NOMO-1 treated with dmso at 0.1 percent for 144 hours (cell line): ENCODE data around the gene OTOG.

Source experiments
- DNase-seq: peaks from one replicate; lab custom pipeline; 2025; ENCODE audit not compliant: unreplicated experiment; lab: John Stamatoyannopoulos, UW

OTOG gene

DNA sequence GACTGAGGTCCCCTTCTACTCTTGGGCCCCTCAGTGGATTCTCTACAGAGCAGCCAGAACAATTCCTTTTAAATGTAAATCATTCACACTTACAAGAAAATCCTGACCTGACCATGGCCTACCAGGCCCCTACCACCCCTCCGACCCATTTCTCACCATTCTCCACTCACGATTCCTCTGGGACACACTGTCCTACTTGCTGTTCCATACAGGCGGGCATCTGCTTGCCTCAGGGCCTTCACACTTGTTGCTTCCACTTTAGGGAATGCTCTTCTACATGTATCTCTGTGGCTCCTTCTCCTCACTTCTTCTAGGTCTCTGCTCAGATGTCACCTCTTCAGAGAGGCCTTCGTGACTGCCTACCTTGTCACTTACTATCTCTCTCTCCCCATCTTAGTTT is 6.3 kb upstream of the OTOG start:
- DNase-seq: no peak

DNA sequence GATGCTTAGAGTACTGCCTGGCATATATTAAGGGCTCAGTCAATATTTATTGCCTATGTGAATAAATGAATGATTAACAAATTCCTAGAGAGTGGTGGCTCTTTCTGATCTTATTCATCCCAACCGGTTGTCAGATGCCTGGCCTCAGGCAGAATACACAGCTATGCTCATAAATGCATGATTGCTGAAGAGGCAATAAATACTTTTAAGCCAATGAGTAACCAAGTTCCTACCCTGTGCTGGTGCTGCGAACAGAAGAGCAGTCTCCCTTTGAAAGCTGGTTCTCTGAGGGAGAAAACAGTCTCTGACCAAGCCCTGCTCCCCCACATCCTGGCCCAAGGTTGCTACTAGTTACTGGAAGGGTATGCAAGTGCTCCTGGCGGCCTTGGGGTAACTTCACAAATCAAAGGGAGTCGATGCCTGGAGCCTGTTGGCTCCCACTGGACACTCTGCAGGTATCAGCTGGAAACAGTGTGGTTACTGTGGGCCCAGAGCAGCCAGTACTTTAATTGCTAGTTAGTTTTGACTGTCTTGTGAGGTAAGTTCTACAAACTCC is 5.7 kb upstream of the OTOG start:
- DNase-seq: no peak

DNA sequence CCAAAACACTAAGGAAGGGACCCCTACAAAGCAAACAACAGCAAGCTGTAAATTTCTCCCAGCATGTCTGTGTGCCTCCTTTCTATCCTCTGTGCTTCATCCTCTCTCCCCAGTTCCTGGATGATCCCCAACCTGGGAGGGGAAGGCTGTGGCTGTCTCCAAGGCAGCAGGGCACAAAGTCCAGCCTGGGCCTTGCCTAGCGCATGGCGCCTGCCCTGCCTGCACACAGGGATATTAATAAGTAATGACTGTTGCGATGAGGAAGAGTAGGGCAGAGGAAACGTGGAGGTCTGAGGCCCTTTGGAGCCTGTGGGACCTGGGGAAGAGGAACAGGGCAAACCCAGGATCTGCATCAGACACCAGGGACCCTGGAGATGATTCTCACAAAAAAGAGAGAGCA is 4.8 kb upstream of the OTOG start:
- DNase-seq: no peak

DNA sequence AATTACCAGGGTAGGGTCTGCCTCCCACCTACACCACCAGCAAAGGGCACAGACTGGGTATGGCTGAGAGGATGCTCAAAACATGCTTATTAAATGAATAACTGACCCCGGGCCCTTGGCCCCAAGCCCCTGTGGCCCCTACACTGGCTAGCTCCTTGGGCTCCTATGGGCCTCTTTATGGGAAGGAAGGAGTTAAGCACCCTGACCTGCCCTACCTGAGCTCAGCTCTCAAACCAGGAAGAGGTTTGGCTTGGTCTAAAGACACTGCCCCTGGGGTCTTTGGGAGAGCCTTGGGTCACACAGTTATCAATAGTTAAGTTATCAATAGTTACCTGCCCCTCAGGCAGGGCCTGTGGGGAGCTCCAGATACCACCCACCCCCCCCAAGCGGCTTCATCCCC is 4.0 kb upstream of the OTOG start:
- DNase-seq: no peak

DNA sequence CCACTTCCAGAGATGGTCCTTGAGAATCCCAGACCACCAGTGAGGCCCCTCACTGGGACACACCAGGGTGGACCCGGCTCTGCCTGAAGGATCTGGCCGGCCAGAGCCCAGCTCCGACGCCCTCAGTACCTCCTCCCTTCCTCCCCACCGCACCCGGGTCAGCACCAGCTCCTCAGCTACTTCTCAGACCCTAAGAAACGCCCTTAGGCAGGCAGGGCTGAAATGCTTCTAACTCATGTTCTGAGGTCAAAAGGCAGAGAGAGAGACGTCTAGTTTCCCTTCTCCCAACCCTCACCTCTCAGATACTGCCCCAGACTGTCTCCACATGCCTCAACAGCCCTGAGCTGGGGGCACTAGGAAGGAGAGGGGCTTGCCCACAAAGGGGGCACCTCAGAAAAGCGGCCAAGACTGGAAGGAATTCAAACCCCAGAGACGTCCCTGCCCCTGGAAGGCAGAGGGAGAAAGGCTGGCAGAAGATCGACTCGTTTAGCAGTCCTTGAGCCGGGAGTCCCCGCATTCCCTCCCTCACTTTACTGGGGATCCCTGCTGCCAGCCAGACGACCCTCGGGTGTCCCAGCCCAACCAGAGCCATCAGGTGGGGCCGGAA is 3.4 kb upstream of the OTOG start:
- DNase-seq: no peak

DNA sequence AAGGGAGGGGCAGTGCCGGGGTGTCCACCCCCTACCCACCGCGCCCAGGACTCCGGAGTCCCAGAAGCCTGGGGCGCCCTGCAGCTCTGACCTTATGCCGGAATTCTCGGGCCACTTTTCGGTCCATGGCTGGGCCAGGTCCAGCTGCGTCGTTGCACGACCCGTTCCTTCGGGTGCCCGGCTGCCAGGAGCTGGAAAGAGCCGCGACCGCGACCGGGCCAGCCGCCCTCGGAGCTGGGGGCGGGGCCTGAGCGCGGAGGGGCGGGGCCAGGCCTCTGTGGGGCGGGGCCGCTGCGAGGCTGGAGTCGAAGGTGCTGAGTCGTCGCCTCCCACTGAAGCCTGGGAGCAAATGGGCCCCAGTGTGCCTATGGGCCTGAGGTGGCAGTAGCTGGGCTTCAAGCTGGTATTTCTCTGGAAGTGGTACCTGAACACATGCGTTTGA is 2.9 kb upstream of the OTOG start, which contains the start of gene USH1C:
Gene USH1C, minus strand, starts transcription at position 236 of the 442 bp plus-strand sequence. Its CDS starts 109 bp downstream, at position 127.
- DNase-seq: no peak

DNA sequence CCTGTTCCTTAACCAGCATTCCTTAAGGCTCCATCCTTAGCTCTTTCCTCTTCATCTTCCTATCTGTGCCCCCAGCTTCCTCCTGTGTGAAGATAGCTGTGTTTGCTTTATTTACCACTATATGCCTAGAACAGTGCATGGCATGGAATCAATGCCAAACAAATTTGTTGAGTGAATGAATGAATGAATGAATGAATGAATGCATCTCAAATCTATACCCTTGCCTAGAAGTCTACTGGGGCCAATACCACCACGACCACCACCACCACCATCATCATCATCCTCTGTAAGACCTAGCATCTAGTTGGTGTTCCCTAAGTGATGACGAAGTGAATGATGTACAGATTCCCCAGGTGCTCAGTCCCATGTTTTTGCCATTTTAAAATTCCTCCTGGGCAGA is 819 bp upstream of the OTOG start:
- no peak for DNase-seq

DNA sequence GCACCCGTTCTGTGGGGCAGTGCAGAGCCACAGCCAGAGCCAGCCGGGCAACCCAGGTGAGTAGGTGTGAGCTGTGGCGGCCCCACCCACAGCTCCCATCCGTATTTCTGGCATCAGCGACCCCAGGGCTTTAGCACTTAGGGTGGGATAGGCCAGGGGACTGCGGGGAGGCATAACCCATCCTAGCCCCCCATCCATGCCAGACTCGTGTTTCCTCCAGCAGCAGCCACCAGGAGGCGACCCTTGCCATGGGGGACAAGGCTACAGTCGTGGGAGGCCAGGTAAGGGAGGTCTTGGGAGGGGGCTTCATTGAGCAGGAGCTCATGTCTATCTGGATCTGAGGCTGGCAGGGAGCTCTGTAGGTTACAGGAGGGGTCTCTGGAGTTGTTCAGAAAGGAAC is 873 bp downstream of the OTOG start:
- DNase-seq: no peak

DNA sequence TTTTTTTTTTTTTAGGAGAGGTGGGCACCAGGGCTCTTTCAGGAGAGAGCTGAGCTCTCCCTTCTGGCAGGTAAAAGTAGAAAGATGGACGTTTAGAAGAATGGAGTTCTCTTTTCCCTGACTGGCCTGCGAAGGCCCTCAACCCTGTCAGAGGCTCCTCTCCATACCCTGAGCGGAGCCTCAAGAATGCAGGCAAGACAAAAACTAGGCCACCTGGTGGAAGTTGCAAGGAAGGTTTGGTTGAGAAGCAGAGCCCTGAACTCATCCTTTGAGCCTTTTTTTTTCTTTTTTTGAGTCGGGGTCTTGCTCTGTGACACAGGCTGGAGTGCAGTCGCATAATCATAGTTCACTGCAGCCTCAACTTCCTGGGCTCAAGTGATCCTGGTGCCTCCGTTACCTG is 1.4 kb downstream of the OTOG start:
- DNase-seq: no peak

DNA sequence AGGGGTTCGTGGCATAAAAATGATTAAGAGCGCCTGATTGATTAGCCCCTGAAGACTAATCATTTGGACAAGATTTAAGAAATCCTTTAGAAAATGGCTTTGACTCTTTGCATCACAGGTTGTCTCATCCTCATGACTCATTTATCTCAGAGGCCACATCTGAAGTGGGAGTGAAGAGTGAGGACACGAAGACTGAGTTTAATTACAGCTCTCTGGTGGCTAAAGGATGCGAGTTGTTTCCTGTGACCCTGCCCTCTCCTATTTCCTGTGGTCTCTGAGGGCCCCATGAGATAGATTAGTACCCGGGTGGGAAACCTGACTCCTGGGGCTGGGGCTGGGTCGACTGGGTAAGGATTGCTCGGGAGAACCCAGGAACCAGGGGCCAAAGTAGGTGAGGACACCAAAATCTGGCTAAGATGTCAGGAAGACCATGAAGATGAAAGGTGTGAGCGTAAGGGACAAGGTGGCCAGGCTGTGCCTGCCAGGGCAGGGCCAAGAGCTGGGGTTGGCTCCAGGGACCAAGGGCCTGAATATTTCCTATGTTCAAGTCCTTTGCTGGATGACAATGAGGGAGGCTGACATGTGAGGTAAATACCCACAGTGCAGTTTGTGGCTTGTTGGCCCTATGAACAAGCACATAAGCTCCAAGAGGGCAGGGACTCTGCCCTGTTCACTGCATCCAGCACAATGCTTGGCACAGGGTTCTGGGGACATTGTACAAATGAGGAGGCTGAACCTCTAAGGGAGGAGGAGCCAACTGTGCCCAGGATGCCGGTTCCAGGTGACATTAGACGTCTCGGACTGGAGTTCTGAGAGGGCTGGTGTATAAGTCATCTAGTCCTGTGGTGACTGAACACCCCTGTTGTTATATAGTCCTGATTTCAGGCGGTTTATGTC is 3.6 kb downstream of the OTOG start:
- DNase-seq: no peak

DNA sequence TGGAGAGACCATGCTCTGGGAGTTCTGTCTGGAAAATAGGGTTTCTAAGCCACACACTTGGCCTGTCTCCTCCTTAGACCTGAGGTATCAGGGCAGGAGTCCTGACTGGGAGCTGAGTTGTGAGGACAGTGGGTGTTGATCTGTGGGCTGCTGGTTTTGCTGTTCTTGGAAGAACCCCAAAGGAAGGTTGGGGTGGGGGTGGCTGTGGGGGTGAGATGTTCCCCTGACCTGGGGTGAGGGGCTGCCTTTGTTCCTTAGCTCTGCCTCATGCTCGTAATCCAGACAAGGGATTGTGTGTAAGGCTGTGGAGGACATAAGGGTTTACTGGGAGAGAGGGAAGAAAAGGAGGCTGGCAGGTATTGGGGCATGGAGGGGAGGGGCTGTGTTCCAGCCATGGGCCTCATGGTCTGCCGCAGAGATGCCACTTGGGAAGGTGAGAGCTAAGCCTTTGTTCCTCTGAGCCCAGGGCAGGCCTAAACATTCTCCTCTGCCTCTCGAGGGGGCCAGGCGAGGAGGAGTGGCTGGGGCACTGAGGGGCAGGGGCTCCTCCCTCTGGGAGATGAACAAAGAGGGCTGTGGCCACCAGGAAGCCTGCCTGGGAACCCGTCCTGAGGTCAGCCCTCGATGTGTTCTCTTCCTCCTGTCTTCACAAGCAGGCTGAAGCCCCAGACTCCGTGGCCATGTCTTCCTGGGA is 4.4 kb downstream of the OTOG start:
- no peak for DNase-seq

DNA sequence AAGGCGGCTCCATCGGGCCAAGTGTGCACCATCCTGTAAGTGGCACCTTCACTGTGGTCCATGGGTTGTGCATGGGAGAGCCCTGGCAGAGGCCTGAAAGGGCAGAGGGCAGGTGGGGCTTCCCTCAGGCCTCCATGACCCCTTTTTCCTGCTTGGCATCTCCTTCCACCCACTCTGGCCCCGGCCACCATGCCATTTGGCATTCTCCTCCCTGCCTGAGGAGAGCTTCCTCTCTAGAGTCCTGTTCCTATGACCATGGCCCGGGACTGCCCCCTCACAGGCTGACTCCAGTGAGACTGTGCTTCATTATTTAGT is 4.9 kb downstream of the OTOG start:
- DNase-seq: no peak

DNA sequence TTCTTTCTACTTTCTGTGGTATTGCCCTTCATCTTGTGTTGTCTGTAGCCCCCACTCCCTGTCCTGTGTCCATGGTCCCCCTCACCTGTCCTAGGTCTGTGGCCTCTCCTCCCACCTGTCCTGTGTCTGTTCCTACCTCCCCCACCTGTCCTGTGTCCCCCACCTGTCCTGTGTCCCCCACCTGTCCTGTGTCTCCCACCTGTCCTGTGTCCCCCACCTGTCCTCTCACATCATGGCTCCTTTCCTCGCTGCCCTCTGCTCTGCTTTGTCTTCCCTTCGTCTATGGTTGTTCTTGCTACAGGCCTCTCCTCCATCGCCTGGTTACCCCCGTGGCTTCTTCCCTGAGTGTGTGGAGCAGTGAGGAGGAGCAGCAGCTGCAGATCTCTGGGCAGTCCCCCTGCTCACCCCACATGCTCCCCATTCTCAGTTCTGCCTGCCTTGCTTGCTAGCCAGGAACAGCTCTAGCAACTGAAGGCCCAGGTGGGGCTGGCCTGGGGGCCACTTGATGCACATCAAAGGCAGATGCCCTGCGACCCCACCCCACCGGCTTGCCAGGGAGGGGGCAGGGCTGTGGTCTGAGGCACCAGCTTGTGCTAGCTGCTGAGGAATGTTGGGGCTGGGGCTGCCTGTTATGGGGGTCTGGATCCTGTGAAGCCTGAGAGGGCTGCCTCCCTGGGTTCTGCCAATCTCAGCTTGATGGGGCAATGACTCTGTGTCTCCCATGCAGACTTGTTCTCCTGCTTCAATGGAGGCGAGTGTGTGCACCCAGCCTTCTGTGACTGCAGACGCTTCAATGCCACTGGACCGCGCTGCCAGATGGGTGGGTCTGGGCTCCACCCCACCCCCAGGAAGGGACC is 5.6 kb downstream of the OTOG start:
- DNase-seq: no peak

DNA sequence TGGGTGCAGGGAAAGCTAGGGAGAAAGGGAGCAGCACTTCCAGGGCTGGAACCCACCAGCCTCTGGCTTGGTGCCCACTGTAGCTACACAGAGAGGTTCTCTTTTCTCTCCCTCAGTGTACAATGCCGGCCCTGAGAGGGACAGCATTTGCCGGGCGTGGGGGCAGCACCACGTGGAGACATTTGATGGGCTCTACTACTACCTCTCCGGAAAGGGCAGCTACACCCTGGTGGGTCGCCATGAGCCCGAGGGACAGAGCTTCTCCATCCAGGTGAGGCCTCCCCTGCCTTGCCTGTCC is 6.1 kb downstream of the OTOG start:
- DNase-seq: no peak

DNA sequence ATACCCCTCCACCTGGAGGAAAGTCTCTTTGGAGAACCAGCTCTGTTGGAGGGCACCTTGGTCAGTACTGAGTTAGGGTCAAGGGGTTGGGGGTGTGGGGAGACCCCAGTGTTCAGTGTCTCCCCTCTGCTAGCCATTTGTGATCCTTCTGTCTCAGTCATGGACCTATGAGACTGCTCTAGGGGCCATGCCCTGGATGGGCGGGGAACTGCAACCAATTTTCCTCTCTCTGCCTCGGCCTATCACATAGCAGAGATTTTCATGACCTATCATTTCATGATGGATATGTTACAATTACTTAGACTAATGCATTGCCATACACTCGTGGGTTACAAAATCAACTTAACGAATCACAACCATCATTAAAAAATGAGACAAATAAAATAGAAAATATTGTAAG is 7.4 kb downstream of the OTOG start:
- DNase-seq: no peak

DNA sequence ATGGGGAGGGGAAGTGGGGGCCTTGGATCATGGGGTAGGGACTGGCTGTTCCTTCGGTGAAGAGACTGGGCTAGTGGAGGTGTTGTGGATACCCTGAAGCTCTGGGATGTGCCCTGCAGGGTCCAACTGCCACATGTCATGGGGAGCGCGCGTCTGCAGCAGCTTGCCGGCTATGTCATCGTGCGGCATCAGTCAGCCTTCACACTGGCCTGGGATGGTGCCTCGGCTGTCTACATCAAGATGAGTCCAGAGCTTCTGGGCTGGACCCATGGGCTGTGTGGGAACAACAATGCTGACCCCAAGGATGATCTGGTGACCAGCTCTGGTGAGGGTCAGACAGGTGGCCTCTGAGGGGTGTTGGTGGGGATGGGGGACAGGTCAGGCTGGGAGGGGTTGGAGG is 9.9 kb downstream of the OTOG start:
- DNase-seq: no peak

DNA sequence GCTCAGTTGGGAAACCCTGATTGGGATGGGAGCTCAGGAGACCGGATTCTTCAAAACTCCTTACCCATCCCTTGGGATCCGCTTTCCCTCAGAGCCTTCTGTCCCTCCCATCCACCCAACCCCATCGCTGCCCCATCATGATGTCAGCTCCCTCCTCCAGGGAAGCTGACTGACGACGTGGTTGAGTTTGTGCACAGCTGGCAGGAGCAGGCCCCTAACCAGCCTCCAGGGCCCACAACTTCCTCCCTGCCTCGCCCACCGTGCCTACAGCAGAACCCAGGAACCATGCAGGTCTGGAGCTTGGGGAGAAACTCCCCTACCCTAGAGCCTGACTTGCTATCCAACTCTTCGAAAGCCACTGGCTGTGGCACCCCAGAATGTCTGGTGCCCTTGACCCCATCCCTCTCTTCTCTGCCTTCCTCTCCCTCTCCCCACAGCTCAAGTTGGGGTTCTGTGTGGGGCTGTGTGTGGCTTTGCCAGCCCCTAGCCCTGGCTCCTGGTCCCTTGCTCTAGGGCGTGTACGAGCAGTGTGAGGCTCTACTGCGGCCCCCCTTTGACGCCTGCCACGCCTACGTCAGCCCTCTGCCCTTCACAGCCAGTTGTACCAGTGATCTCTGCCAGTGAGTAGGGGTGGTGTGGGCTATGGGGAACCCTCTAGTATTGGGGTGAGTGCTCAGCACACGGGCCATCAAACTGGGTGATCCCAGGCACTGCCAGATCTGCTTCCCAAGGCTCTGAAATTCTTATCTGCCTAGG is 11.1 kb downstream of the OTOG start:
- no peak for DNase-seq

DNA sequence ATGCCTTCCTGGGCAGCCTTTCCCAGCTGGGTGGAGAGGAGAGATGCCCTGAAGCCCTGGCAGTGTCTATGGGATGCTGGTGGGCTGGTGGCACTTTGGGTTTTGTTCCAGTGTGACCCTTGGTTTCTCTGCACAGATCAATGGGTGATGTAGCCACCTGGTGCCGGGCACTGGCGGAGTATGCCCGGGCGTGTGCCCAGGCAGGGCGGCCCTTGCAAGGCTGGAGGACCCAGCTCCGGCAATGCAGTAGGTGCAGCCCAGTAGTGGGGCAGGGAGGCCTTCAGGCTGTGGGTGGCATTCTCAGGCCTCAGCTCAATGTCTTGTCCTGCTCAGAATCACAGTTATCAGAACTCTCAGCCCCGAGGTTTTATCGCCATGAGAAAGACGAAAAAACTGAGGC is 11.9 kb downstream of the OTOG start:
- no peak for DNase-seq

DNA sequence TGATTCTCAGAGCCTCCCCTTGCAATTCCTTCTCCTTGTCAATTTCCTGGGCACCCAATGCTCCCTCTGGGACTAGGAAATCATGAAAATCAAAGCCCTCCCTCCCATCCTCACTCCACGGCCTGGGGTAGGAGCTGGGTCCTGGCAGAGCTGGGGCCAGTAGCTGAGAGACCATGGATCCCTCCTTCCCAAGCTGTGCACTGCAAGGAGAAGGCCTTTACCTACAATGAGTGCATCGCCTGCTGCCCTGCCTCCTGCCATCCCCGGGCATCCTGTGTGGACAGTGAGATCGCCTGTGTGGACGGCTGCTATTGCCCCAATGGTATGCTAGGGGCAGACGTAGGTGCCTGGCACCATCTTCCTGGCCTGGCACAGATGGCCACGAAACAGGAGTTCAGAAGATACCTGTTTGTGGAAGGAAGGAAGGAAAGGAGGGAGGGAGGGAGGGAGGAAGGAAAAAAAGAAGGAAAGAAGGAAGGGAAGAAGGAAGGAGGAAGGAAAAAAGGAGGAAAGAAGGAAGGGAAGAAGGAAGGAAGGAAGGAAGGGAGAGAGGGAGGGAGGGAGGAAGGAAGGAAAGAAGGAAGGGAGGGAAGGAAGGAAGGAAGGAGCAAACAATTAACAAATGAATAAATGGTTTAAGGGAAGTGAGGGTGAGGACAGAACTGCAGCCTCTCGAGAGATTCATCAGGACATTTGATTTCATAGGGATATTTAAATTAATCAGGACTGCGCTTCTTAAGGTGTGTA is 12.5 kb downstream of the OTOG start:
- no peak for DNase-seq
